H1 (cell line): ENCODE data around the gene GHRH. TPM values are rescaled to one million over a fixed set of nuclear protein-coding genes. Genes with fewer than 3 reads are reported as not detected.

Experiments
- CTCF ChIA-PET: fragments of 300-600 bp; sonication (Branson Sonifier 250); formaldehyde crosslinking; loops from one replicate; lab custom pipeline; 2021; ENCODE audit not compliant: partially characterized antibody; lab: Charles Lee
- POLR2A ChIA-PET: fragments of 300-600 bp; sonication (Branson Sonifier 250); formaldehyde crosslinking; loops from one replicate; lab custom pipeline; 2021; ENCODE audit warnings: inconsistent platforms; ENCODE audit not compliant: partially characterized antibody; lab: Charles Lee
- DNase-seq, 2 experiments: peaks; one replicate each; pipeline versions ENCODE4 v3.0.0 to v3.0.0-alpha.2; 2010 to 2022; ENCODE audit warnings: low spot score in 2 of 2, low read depth in 1 of 2, mixed read lengths in 1 of 2
- FAIRE-seq: peaks from 2 replicates; lab custom pipeline; 2011; peaks lifted over from hg19 to GRCh38; lab: Jason Lieb, UNC
- H2AFZ ChIP-seq: 2 replicates; pipeline ENCODE4 v1.8.1; 2012; ENCODE audit warnings: low read length, inconsistent platforms
- H2AK5ac ChIP-seq: 2 replicates; pipeline ENCODE4 v1.6.1; 2013; ENCODE audit warnings: low read depth, low read length
- H2BK120ac ChIP-seq: replicated peaks from 2 replicates; pipeline ENCODE3; 2013; ENCODE audit warnings: low read depth, low read length, inconsistent platforms
- H2BK12ac ChIP-seq: 2 replicates; pipeline ENCODE4 v1.6.1; 2013; ENCODE audit warnings: low read depth, low read length
- H2BK15ac ChIP-seq: 2 replicates; pipeline ENCODE4 v1.6.1; 2013; ENCODE audit warnings: low read length
- H2BK20ac ChIP-seq: 2 replicates; pipeline ENCODE4 v1.6.1; 2013; ENCODE audit warnings: low read length
- H2BK5ac ChIP-seq: 2 replicates; pipeline ENCODE4 v1.6.1; 2013; ENCODE audit warnings: low read depth, low read length
- H3K14ac ChIP-seq: 2 replicates; pipeline ENCODE4 v1.6.1; 2013; ENCODE audit warnings: inconsistent platforms; ENCODE audit not compliant: insufficient read length
- H3K18ac ChIP-seq: 2 replicates; pipeline ENCODE4 v1.6.1; 2013; ENCODE audit warnings: low read length; ENCODE audit errors: extremely low read depth
- H3K23ac ChIP-seq: 2 replicates; pipeline ENCODE4 v1.6.1; 2013; ENCODE audit warnings: inconsistent platforms; ENCODE audit not compliant: insufficient read length
- H3K23me2 ChIP-seq: 2 replicates; pipeline ENCODE4 v1.6.1; 2013; ENCODE audit warnings: low read depth, low read length
- H3K27ac ChIP-seq: 2 replicates; pipeline ENCODE4 v1.6.1; 2011; ENCODE audit warnings: low read depth, low read length, inconsistent platforms
- H3K27me3 ChIP-seq, 4 experiments: replicated peaks in 1 of 4; 1 replicate in 1 of 4; 2 replicates in 3 of 4; pipeline versions ENCODE4 v1.6.1 to v1.8.1; 2011 to 2013; ENCODE audit warnings: low read length in 3 of 4, mild to moderate bottlenecking in 3 of 4, inconsistent platforms in 2 of 4, mixed read lengths in 2 of 4, moderate library complexity in 1 of 4; ENCODE audit not compliant: control insufficient read depth in 3 of 4, insufficient read depth in 3 of 4; ENCODE audit errors: extremely low read depth in 1 of 4
- H3K36me3 ChIP-seq, 4 experiments: 2 replicates each; pipeline versions ENCODE4 v1.6.1 to v1.8.1; 2011 to 2013; ENCODE audit warnings: mild to moderate bottlenecking in 4 of 4, low read length in 3 of 4, moderate library complexity in 2 of 4, control low read depth in 1 of 4, inconsistent platforms in 1 of 4; ENCODE audit not compliant: insufficient read depth in 4 of 4, control insufficient read depth in 2 of 4
- H3K4ac ChIP-seq: replicated peaks from 2 replicates; pipeline ENCODE3; 2013; ENCODE audit warnings: low read length, low read depth, mixed read lengths, inconsistent platforms; ENCODE audit not compliant: insufficient read length
- H3K4me1 ChIP-seq, 4 experiments: replicated peaks in 1 of 4; 1 replicate in 1 of 4; 2 replicates in 3 of 4; pipeline versions ENCODE4 v1.6.1 to v1.8.1; 2011 to 2013; ENCODE audit warnings: low read length in 3 of 4, inconsistent platforms in 2 of 4, mixed read lengths in 1 of 4; ENCODE audit not compliant: insufficient read depth in 4 of 4, control insufficient read depth in 3 of 4
- H3K4me2 ChIP-seq, 2 experiments: 2 replicates each; pipeline versions ENCODE4 v1.6.1 to v1.8.1; 2011 to 2013; ENCODE audit warnings: low read depth in 2 of 2, low read length in 2 of 2, control low read depth in 1 of 2, inconsistent platforms in 1 of 2, mild to moderate bottlenecking in 1 of 2; ENCODE audit not compliant: insufficient read depth in 1 of 2
- H3K4me3 ChIP-seq, 4 experiments: fragments of 200-600, 300-600 bp in 1 of 4; sonication (generic), shearing (Covaris generic), sonication (Bioruptor Twin) in 1 of 4; 2 replicates each; pipeline versions ENCODE4 v1.5.1 to v1.8.1; 2011 to 2016; ENCODE audit warnings: low read length in 4 of 4, low read depth in 3 of 4, control low read depth in 2 of 4, inconsistent platforms in 2 of 4, mild to moderate bottlenecking in 2 of 4, mixed read lengths in 1 of 4, moderate library complexity in 1 of 4; ENCODE audit not compliant: insufficient read depth in 2 of 4; ENCODE audit errors: extremely low read depth in 1 of 4
- H3K56ac ChIP-seq: replicated peaks from 2 replicates; pipeline ENCODE3; 2013; ENCODE audit warnings: low read depth, mild to moderate bottlenecking, mixed read lengths, low read length, inconsistent platforms; ENCODE audit not compliant: insufficient read length
- H3K79me1 ChIP-seq: 2 replicates; pipeline ENCODE4 v1.6.1; 2013; ENCODE audit warnings: low read depth, low read length, control low read depth
- H3K79me2 ChIP-seq, 2 experiments: 2 replicates each; pipeline versions ENCODE4 v1.6.1 to v1.8.1; 2012 to 2013; ENCODE audit warnings: low read length in 2 of 2, mild to moderate bottlenecking in 2 of 2, inconsistent platforms in 1 of 2; ENCODE audit not compliant: insufficient read depth in 2 of 2, control insufficient read depth in 1 of 2
- H3K9ac ChIP-seq, 4 experiments: replicated peaks in 1 of 4; 1 replicate in 1 of 4; 2 replicates in 3 of 4; pipeline versions ENCODE4 v1.6.1 to v1.8.1; 2011 to 2013; ENCODE audit warnings: low read depth in 3 of 4, low read length in 3 of 4, control low read depth in 2 of 4, mild to moderate bottlenecking in 2 of 4, moderate library complexity in 2 of 4, inconsistent platforms in 1 of 4; ENCODE audit errors: extremely low read depth in 1 of 4
- H3K9me3 ChIP-seq, 2 experiments: 2 replicates each; pipeline versions ENCODE4 v1.6.1 to v1.8.1; 2012 to 2013; ENCODE audit warnings: mild to moderate bottlenecking in 2 of 2, moderate library complexity in 2 of 2, control low read depth in 1 of 2, inconsistent platforms in 1 of 2, low read depth in 1 of 2, low read length in 1 of 2, mixed read lengths in 1 of 2; ENCODE audit not compliant: insufficient read depth in 2 of 2
- H4K20me1 ChIP-seq, 2 experiments: replicated peaks in 1 of 2; 2 replicates each; pipeline versions ENCODE3 to v1.8.1; 2011 to 2013; ENCODE audit warnings: inconsistent platforms in 2 of 2, low read length in 2 of 2, mild to moderate bottlenecking in 1 of 2; ENCODE audit not compliant: insufficient read depth in 2 of 2, control insufficient read depth in 1 of 2
- H4K5ac ChIP-seq: 2 replicates; pipeline ENCODE4 v1.6.1; 2013; ENCODE audit warnings: low read length, low read depth, mixed read lengths, inconsistent platforms; ENCODE audit not compliant: insufficient read length
- H4K8ac ChIP-seq: 2 replicates; pipeline ENCODE4 v1.8.0; 2013; ENCODE audit warnings: mild to moderate bottlenecking, moderate library complexity, low read length, inconsistent platforms; ENCODE audit not compliant: insufficient read depth; ENCODE audit errors: extremely low read depth
- H4K91ac ChIP-seq: replicated peaks from 2 replicates; pipeline ENCODE3; 2013; ENCODE audit warnings: low read length, mixed read lengths, inconsistent platforms; ENCODE audit not compliant: insufficient read length
- BCL11A ChIP-seq, 2 experiments: IDR thresholded peaks; one replicate each; pipeline ENCODE4 v1.6.1; 2011; ENCODE audit warnings: low read depth in 2 of 2, low read length in 2 of 2, mild to moderate bottlenecking in 2 of 2
- CTCF ChIP-seq, 3 experiments: IDR thresholded peaks; 1 replicate in 2 of 3; 2 replicates in 1 of 3; pipeline versions ENCODE4 v1.5.1 to v1.6.1; 2011; ENCODE audit warnings: low read length in 3 of 3, mild to moderate bottlenecking in 3 of 3, inconsistent platforms in 2 of 3, low read depth in 1 of 3, moderate library complexity in 1 of 3; ENCODE audit not compliant: insufficient read depth in 1 of 3; ENCODE audit errors: control extremely low read depth in 1 of 3
- EP300 ChIP-seq, 2 experiments: IDR thresholded peaks; 1 replicate in 1 of 2; 2 replicates in 1 of 2; pipeline ENCODE4 v1.6.1; 2011 to 2012; ENCODE audit warnings: low read depth in 2 of 2, low read length in 2 of 2, mild to moderate bottlenecking in 2 of 2, borderline replicate concordance in 1 of 2, inconsistent platforms in 1 of 2, moderate library complexity in 1 of 2
- HDAC6 ChIP-seq: IDR thresholded peaks from one replicate; pipeline ENCODE4 v1.7.1; 2012; ENCODE audit warnings: low read depth, mild to moderate bottlenecking, inconsistent platforms, low read length, moderate library complexity
- NANOG ChIP-seq: IDR thresholded peaks from 2 replicates; pipeline ENCODE4 v1.6.1; 2011; ENCODE audit warnings: low read length, low read depth, mild to moderate bottlenecking, inconsistent platforms; ENCODE audit not compliant: insufficient read depth, poor library complexity, severe bottlenecking
- POU5F1 ChIP-seq: IDR thresholded peaks from 2 replicates; pipeline ENCODE4 v1.6.1; 2011; ENCODE audit warnings: low read depth, mild to moderate bottlenecking, low read length, moderate library complexity
- USF2 ChIP-seq: IDR thresholded peaks from 2 replicates; pipeline ENCODE4 v1.6.1; 2011; ENCODE audit warnings: low read length, improper control_type of control experiment
- WGBS, 2 experiments: shearing (Covaris generic) in 1 of 2; methylation state at CpG; one replicate each; pipeline versions ENCODE4 v1.1.6 to v1.1.7; 2013 to 2015; ENCODE audit warnings: low lambda C conversion rate in 2 of 2, mixed read lengths in 2 of 2, inconsistent platforms in 1 of 2, low coverage in 1 of 2, missing lambda C conversion rate in 1 of 2; ENCODE audit not compliant: insufficient replicate concordance in 2 of 2, insufficient coverage in 1 of 2, insufficient read length in 1 of 2; ENCODE audit errors: extremely low coverage in 1 of 2, missing lambda C conversion rate in 1 of 2; 5-methylcytosine and 5-hydroxymethylcytosine counted together
- polyA plus RNA-seq, 7 experiments: library from polyadenylated mRNA; depleted of rRNA in 3 of 7; stranded (reverse) in 5 of 7; unstranded in 2 of 7; fragments of >200 nt in 5 of 7; fragments of 200-250 nt in 2 of 7; gene quantifications; 1 replicate in 5 of 7; 2 replicates in 1 of 7; 4 replicates in 1 of 7; pipeline versions ENCODE4 v1.2.1 to v1.2.3, GENCODE V29; 2011 to 2013; ENCODE audit warnings: missing spikeins in 2 of 7, mixed read lengths in 2 of 7
- total RNA-seq: library from RNA; stranded (reverse); fragmentation: NEBNext Ultra II Directional; extraction: Animal tissue kit (Norgen Biotek cat#: 25700); gene quantifications from 2 replicates; pipeline ENCODE4 v1.2.1, GENCODE V29; 2021

The GHRH gene
- total and polyA plus RNA-seq, 2 of the 8 experiments (the other 6 are each of a cell fraction or from before 2014, with no cell fraction given): not detected

- peak in 1 of 2 experiments; percentile 10 for DNase-seq
- no peak overlapping the region for H4K5ac ChIP-seq
- H3K4me1 ChIP-seq: no peaks in the 10 kb centered on the region
- H3K79me1 ChIP-seq: peaks cover 16% of the 10 kb centered on the region
- no peak for FAIRE-seq
- no peak overlapping the region for H2AFZ ChIP-seq
- H2BK5ac ChIP-seq: no peak overlapping the region
- H3K27me3 ChIP-seq: no peaks in the 10 kb centered on the region
- H2AK5ac ChIP-seq: no peak overlapping the region
- H3K4ac ChIP-seq: no peak overlapping the region
- peaks cover 3 to 7% of the 10 kb centered on the region in 2 experiments for H4K20me1 ChIP-seq
- peaks cover 0 to 33% of the 10 kb centered on the region in 2 experiments; a peak in 2 of 4 replicates for H3K79me2 ChIP-seq
- H3K9ac ChIP-seq: no peak overlapping the region
- H2BK12ac ChIP-seq: no peak overlapping the region
- WGBS, 2 experiments: 82% methylated on average over 6 of the region's 6 CpGs; no CpG with 5 or more reads in 1 of the 2 experiments
- no peak overlapping the region for H2BK120ac ChIP-seq
- H4K91ac ChIP-seq: no peak overlapping the region
- POLR2A ChIA-PET: no interaction called here
- no peak overlapping the region for H3K18ac ChIP-seq
- CTCF ChIA-PET: interaction anchor here (0.7 to 4.3 kb wide), 16 partner anchors 9 to 1797 kb away, joined by 3 to 31 read pairs (median 4); no protein-coding TSS in a partner anchor
- no peak overlapping the region for H2BK20ac ChIP-seq
- H3K4me3 ChIP-seq: no peak overlapping the region
- H3K36me3 ChIP-seq: peaks cover 42 to 79% (median 60%) of the 10 kb centered on the region in 4 experiments
- no peaks in the 10 kb centered on the region for H3K23me2 ChIP-seq
- no peak overlapping the region for H2BK15ac ChIP-seq
- H3K23ac ChIP-seq: no peak overlapping the region
- H3K27ac ChIP-seq: no peak overlapping the region
- no peak overlapping the region for H3K4me2 ChIP-seq
- no peaks in the 10 kb centered on the region for H3K9me3 ChIP-seq
- H4K8ac ChIP-seq: no peak overlapping the region
- no peak overlapping the region for H3K56ac ChIP-seq
- no peak overlapping the region for H3K14ac ChIP-seq
- TF ChIP-seq NANOG (no peak), USF2 (no peak), CTCF (IDR thresholded peaks at IDR 0.05; ENCODE audit: control extremely low read depth in 1 of 3, insufficient read depth in 1 of 3, low read depth in 1 of 3, low read length in 3 of 3) (peak; percentile 33 to 61 (median 52); a peak in 3 of 4 replicates), EP300 (IDR thresholded peaks at IDR 0.05; ENCODE audit: borderline replicate concordance in 1 of 2, low read depth in 2 of 2, low read length in 2 of 2) (no peak), BCL11A (IDR thresholded peaks at IDR 0.05; ENCODE audit: low read depth in 2 of 2, low read length in 2 of 2) (no peak), HDAC6 (no peak), POU5F1 (no peak)
Measured at GRCh38 chr20:37202267-37202943, 59.2 kb downstream of the GHRH start.
